OCI-LY1 (cell line): ENCODE data around the gene SORT1.

Source experiments
- H2AFZ ChIP-seq: fragments of 200-600 bp; sonication (generic), shearing (Covaris generic); 2 replicates; pipeline ENCODE4 v1.6.0; 2014; ENCODE audit warnings: antibody characterized with exemption, mild to moderate bottlenecking, low read length
- H3F3A ChIP-seq: fragments of 200-600 bp; sonication (generic), shearing (Covaris generic); 2 replicates; pipeline ENCODE4 v1.6.0; 2014; ENCODE audit warnings: mild to moderate bottlenecking, antibody characterized with exemption, low read length, moderate library complexity; ENCODE audit not compliant: insufficient read depth
- H3K27ac ChIP-seq: fragments of 200-600 bp; sonication (generic); 2 replicates; pipeline ENCODE4 v1.5.1; 2014; ENCODE audit warnings: low read length, mixed run types, mild to moderate bottlenecking, low read depth; ENCODE audit not compliant: poor library complexity, severe bottlenecking
- H3K27me3 ChIP-seq: fragments of 200-600 bp; sonication (generic); 2 replicates; pipeline ENCODE4 v1.6.0; 2014; ENCODE audit warnings: antibody characterized with exemption, mild to moderate bottlenecking, low read length, moderate library complexity; ENCODE audit not compliant: insufficient read depth
- H3K36me3 ChIP-seq: fragments of 200-600 bp; sonication (generic); 2 replicates; pipeline ENCODE4 v1.6.1; 2014; ENCODE audit warnings: mild to moderate bottlenecking, antibody characterized with exemption, low read length, moderate library complexity, mixed read lengths; ENCODE audit not compliant: insufficient read depth
- H3K4me1 ChIP-seq: fragments of 200-600 bp; sonication (generic); 2 replicates; pipeline ENCODE4 v1.5.1; 2014; ENCODE audit warnings: mild to moderate bottlenecking, low read length, moderate library complexity; ENCODE audit not compliant: insufficient read depth, severe bottlenecking
- H3K4me2 ChIP-seq: fragments of 200-600 bp; sonication (generic), shearing (Covaris generic); 2 replicates; pipeline ENCODE4 v1.6.1; 2014; ENCODE audit warnings: low read length
- H3K4me3 ChIP-seq: fragments of 200-600 bp; sonication (generic); 2 replicates; pipeline ENCODE4 v1.5.1; 2014; ENCODE audit warnings: low read length, low read depth, mild to moderate bottlenecking, mixed read lengths; ENCODE audit not compliant: poor library complexity, severe bottlenecking
- H3K79me2 ChIP-seq: fragments of 200-600 bp; shearing (Covaris generic); 2 replicates; pipeline ENCODE4 v1.6.1; 2016; ENCODE audit warnings: mixed run types, low read length, mixed read lengths; ENCODE audit not compliant: insufficient read depth
- H3K9ac ChIP-seq: fragments of 200-600 bp; sonication (generic), shearing (Covaris generic); 2 replicates; pipeline ENCODE4 v1.6.1; 2014; ENCODE audit warnings: mild to moderate bottlenecking, low read length, mixed read lengths
- H3K9me2 ChIP-seq: fragments of 200-600 bp; sonication (generic), shearing (Covaris generic); 2 replicates; pipeline ENCODE4 v1.6.1; 2014; ENCODE audit warnings: low read depth, mild to moderate bottlenecking, low read length, mixed read lengths
- H3K9me3 ChIP-seq: fragments of 200-600 bp; shearing (Covaris generic); 2 replicates; pipeline ENCODE4 v1.6.1; 2014; ENCODE audit warnings: low read length, mixed read lengths
- H4K20me1 ChIP-seq: fragments of 200-600 bp; sonication (generic), shearing (Covaris generic); 2 replicates; pipeline ENCODE4 v1.6.0; 2016; ENCODE audit warnings: mild to moderate bottlenecking, low read length; ENCODE audit not compliant: insufficient read depth
- CTCF ChIP-seq: fragments of 200-600 bp; sonication (generic), shearing (Covaris generic); IDR thresholded peaks from 2 replicates; pipeline ENCODE4 v1.5.1; 2017; ENCODE audit warnings: mild to moderate bottlenecking, antibody characterized with exemption, low read length, moderate library complexity, mixed read lengths
- EZH2 ChIP-seq: fragments of 200-600 bp; sonication (generic), shearing (Covaris generic); IDR thresholded peaks from 2 replicates; pipeline ENCODE4 v1.8.0; 2017; ENCODE audit warnings: borderline replicate concordance, mixed run types, mild to moderate bottlenecking, antibody characterized with exemption, low read length, moderate library complexity, mixed read lengths

Gene SORT1

GRCh38 chr1:109338608-109339007, 59.1 kb downstream of the SORT1 start:
- Histone ChIP-seq H3K4me3 (no peak overlapping the region), H3K36me3 (no peaks in the 10 kb centered on the region), H3K9ac (no peak overlapping the region), H3K9me2 (no peaks in the 10 kb centered on the region), H3K27ac (no peak overlapping the region), H3K27me3 (no peaks in the 10 kb centered on the region), H3K79me2 (no peaks in the 10 kb centered on the region), H3K4me2 (no peak overlapping the region), H3F3A (no peaks in the 10 kb centered on the region), H2AFZ (no peak overlapping the region), H3K9me3 (no peaks in the 10 kb centered on the region), H4K20me1 (no peaks in the 10 kb centered on the region), H3K4me1 (no peaks in the 10 kb centered on the region)
- TF ChIP-seq CTCF (no peak), EZH2 (no peak)

- H3K9me3 ChIP-seq = no peaks in the 10 kb centered on the region
- no peak overlapping the region for H3K4me2 ChIP-seq
- no peaks in the 10 kb centered on the region for H3K79me2 ChIP-seq
- no peaks in the 10 kb centered on the region for H3K4me1 ChIP-seq
- H3F3A ChIP-seq = no peaks in the 10 kb centered on the region
- H3K9me2 ChIP-seq = no peaks in the 10 kb centered on the region
- H3K9ac ChIP-seq = no peak overlapping the region
- TF ChIP-seq EZH2 (no peak), CTCF (no peak)
- H2AFZ ChIP-seq = no peak overlapping the region
- no peaks in the 10 kb centered on the region for H3K36me3 ChIP-seq
- H3K27ac ChIP-seq = no peak overlapping the region
- H3K4me3 ChIP-seq = no peak overlapping the region
- no peaks in the 10 kb centered on the region for H4K20me1 ChIP-seq
- H3K27me3 ChIP-seq = no peaks in the 10 kb centered on the region
These were observed 59.6 kb downstream of the SORT1 start for GRCh38 chr1:109338091-109338490.

- Histone ChIP-seq H3F3A (no peaks in the 10 kb centered on the region), H3K27ac (no peak overlapping the region), H3K9me2 (no peaks in the 10 kb centered on the region), H3K36me3 (no peaks in the 10 kb centered on the region), H3K4me3 (no peak overlapping the region), H3K9ac (no peak overlapping the region), H3K27me3 (no peaks in the 10 kb centered on the region), H4K20me1 (no peaks in the 10 kb centered on the region), H3K79me2 (no peaks in the 10 kb centered on the region), H3K9me3 (0 out of 2 replicates have a peak, but pooled peaks cover 4% of the 10 kb centered on the region), H2AFZ (no peak overlapping the region), H3K4me1 (no peaks in the 10 kb centered on the region), H3K4me2 (no peak overlapping the region)
- TF ChIP-seq CTCF (no peak), EZH2 (no peak)
These were observed 62.6 kb downstream of the SORT1 start for GRCh38 chr1:109335091-109335490.
